Endothelial cell of umbilical vein (primary cell): ENCODE results near the gene COL26A1. TPM values are rescaled to one million over a fixed set of nuclear protein-coding genes. Genes with fewer than 3 reads are reported as not detected.
A peak's percentile ranks its signal among the peaks of the same experiment; 100 is the strongest.

ENCODE experiments used
- BruUV-seq: library from RNA; stranded (reverse); fragments of 400-500 nt; replicated peaks from 2 replicates; lab custom pipeline; 2021; lab: Mats Ljungman, UMichigan
- CTCF ChIA-PET: fragments of 300-600, 350-600 bp; sonication (Branson Sonifier 250); formaldehyde crosslinking; loops from one replicate; lab custom pipeline; 2021; ENCODE audit warnings: antibody characterized with exemption, inconsistent platforms; lab: Charles Lee
- POLR2A ChIA-PET: fragments of 300-600, 350-600 bp; sonication (Branson Sonifier 250); formaldehyde crosslinking; loops from one replicate; lab custom pipeline; 2021; ENCODE audit warnings: antibody characterized with exemption, inconsistent platforms; lab: Charles Lee
- DNase-seq: peaks from one replicate; pipeline ENCODE4 v3.0.0-alpha.2; 2011; ENCODE audit warnings: low read depth, low spot score
- FAIRE-seq: peaks from 2 replicates; lab custom pipeline; 2011; peaks lifted over from hg19 to GRCh38; lab: Jason Lieb, UNC
- H2AFZ ChIP-seq: 2 replicates; pipeline ENCODE4 v1.6.0; 2012; ENCODE audit warnings: low read depth, low read length, control low read depth, inconsistent platforms
- H3K27ac ChIP-seq: 2 replicates; pipeline ENCODE4 v1.5.1; 2011; ENCODE audit warnings: low read depth, mild to moderate bottlenecking, control low read depth, low read length, moderate library complexity; ENCODE audit not compliant: insufficient read depth
- H3K27me3 ChIP-seq, 2 experiments: 2 replicates each; pipeline versions ENCODE4 v1.6.0 to v1.6.1; 2011; ENCODE audit warnings: low read length in 2 of 2, mixed read lengths in 1 of 2; ENCODE audit not compliant: control insufficient read depth in 2 of 2, insufficient read depth in 2 of 2
- H3K36me3 ChIP-seq, 2 experiments: 2 replicates in 1 of 2; 3 replicates in 1 of 2; pipeline ENCODE4 v1.5.1; 2011; ENCODE audit warnings: low read length in 2 of 2, mild to moderate bottlenecking in 1 of 2, moderate library complexity in 1 of 2; ENCODE audit not compliant: control insufficient read depth in 2 of 2, insufficient read depth in 2 of 2; ENCODE audit errors: extremely low read depth in 1 of 2
- H3K4me1 ChIP-seq: 3 replicates; pipeline ENCODE4 v1.5.1; 2011; ENCODE audit warnings: mild to moderate bottlenecking, low read length; ENCODE audit not compliant: control insufficient read depth, insufficient read depth; ENCODE audit errors: extremely low read depth
- H3K4me2 ChIP-seq: 2 replicates; pipeline ENCODE4 v1.6.1; 2011; ENCODE audit warnings: low read length, control low read depth, mixed read lengths; ENCODE audit not compliant: insufficient read depth
- H3K4me3 ChIP-seq, 3 experiments: fragments of 200-600 bp in 1 of 3; sonication (generic), shearing (Covaris generic) in 1 of 3; replicated peaks in 1 of 3; 2 replicates each; pipeline ENCODE4 v1.5.1; 2011 to 2016; ENCODE audit warnings: control low read depth in 3 of 3, low read length in 3 of 3, mild to moderate bottlenecking in 2 of 3, inconsistent platforms in 1 of 3, low read depth in 1 of 3, moderate library complexity in 1 of 3; ENCODE audit not compliant: insufficient read depth in 1 of 3
- H3K79me2 ChIP-seq: 2 replicates; pipeline ENCODE4 v1.6.0; 2012; ENCODE audit warnings: low read length, inconsistent platforms; ENCODE audit not compliant: control insufficient read depth, insufficient read depth
- H3K9ac ChIP-seq: replicated peaks from 2 replicates; pipeline ENCODE3; 2011; ENCODE audit warnings: low read length, control low read depth; ENCODE audit not compliant: insufficient read depth; ENCODE audit errors: extremely low read depth
- H3K9me1 ChIP-seq: replicated peaks from 3 replicates; pipeline ENCODE4 v1.6.0; 2011; ENCODE audit warnings: mild to moderate bottlenecking, low read length; ENCODE audit not compliant: control insufficient read depth, insufficient read depth; ENCODE audit errors: extremely low read depth
- H3K9me3 ChIP-seq: replicated peaks from 2 replicates; pipeline ENCODE4 v1.5.1; 2012; ENCODE audit warnings: low read length, inconsistent platforms; ENCODE audit not compliant: control insufficient read depth, insufficient read depth
- H4K20me1 ChIP-seq: replicated peaks from 2 replicates; pipeline ENCODE3; 2011; ENCODE audit warnings: mild to moderate bottlenecking, low read length; ENCODE audit not compliant: control insufficient read depth, insufficient read depth; ENCODE audit errors: extremely low read depth
- CTCF ChIP-seq, 2 donors: IDR thresholded peaks; 1 replicate in 1 of 2; 2 replicates in 1 of 2; pipeline ENCODE4 v1.5.1; 2011; ENCODE audit warnings: low read length in 2 of 2, mild to moderate bottlenecking in 2 of 2, moderate library complexity in 2 of 2, control low read depth in 1 of 2, inconsistent platforms in 1 of 2, low read depth in 1 of 2; ENCODE audit not compliant: insufficient read depth in 1 of 2; ENCODE audit errors: extremely low read depth in 1 of 2
- EZH2 ChIP-seq: IDR thresholded peaks from 2 replicates; pipeline ENCODE4 v1.6.1; 2012; ENCODE audit warnings: borderline replicate concordance, low read depth, mild to moderate bottlenecking, moderate library complexity, low read length, inconsistent platforms; ENCODE audit not compliant: severe bottlenecking
- FOS ChIP-seq: IDR thresholded peaks from 2 replicates; pipeline ENCODE4 v1.6.1; 2011; ENCODE audit warnings: mild to moderate bottlenecking, low read length, moderate library complexity, borderline replicate concordance; ENCODE audit not compliant: insufficient read depth
- GATA2 ChIP-seq: IDR thresholded peaks from 2 replicates; pipeline ENCODE4 v1.7.0; 2011; ENCODE audit warnings: low read depth, mild to moderate bottlenecking, moderate library complexity, mixed read lengths, low read length; ENCODE audit not compliant: insufficient read length, insufficient read depth
- JUN ChIP-seq: IDR thresholded peaks from 2 replicates; pipeline ENCODE4 v1.6.1; 2011; ENCODE audit warnings: borderline replicate concordance, low read depth; ENCODE audit not compliant: insufficient read length, insufficient read depth
- MAX ChIP-seq: IDR thresholded peaks from 2 replicates; pipeline ENCODE4 v1.6.1; 2011; ENCODE audit not compliant: insufficient read depth, insufficient read length
- MYC ChIP-seq: IDR thresholded peaks from one replicate; pipeline ENCODE4 v1.6.1; 2011; ENCODE audit warnings: mild to moderate bottlenecking, low read depth, low read length
- POLR2A ChIP-seq: IDR thresholded peaks from 2 replicates; pipeline ENCODE4 v1.6.1; 2012; ENCODE audit warnings: low read depth, mild to moderate bottlenecking, control low read depth, low read length
- POLR2AphosphoS5 ChIP-seq: IDR thresholded peaks from 2 replicates; pipeline ENCODE4 v1.6.1; 2012; ENCODE audit warnings: low read depth, mild to moderate bottlenecking, control low read depth, low read length, moderate library complexity; ENCODE audit not compliant: insufficient read depth
- dilution Hi-C: fragments of 300-500 bp; cut with MboI; formaldehyde crosslinking; loops from one replicate; pipeline ENCODE4 v1.15.0; 2019; ENCODE audit warnings: low sequenced_read_pairs; ENCODE audit not compliant: extremely low pct_ligation_motif_present
- intact Hi-C: fragments of 100-400 bp; cut with micrococcal nuclease; formaldehyde crosslinking; loops from one replicate; pipeline ENCODE4 v1.10.0; 2022
- polyA plus RNA-seq, 4 experiments: library from polyadenylated mRNA; depleted of rRNA in 3 of 4; stranded (reverse) in 3 of 4; unstranded in 1 of 4; fragments of >200 nt; gene quantifications; 2 replicates each; pipeline versions ENCODE4 v1.2.1 to v1.2.3, GENCODE V29; 2011 to 2012; ENCODE audit warnings: missing spikeins in 1 of 4
- total RNA-seq: library from RNA; stranded (reverse); gene quantifications from 2 replicates; pipeline ENCODE4 v1.2.3, GENCODE V29; 2021

The COL26A1 gene
- total and polyA plus RNA-seq, 2 donors (not counting 3 experiments of a cell fraction or from before 2014, with no cell fraction given): not detected

DNA sequence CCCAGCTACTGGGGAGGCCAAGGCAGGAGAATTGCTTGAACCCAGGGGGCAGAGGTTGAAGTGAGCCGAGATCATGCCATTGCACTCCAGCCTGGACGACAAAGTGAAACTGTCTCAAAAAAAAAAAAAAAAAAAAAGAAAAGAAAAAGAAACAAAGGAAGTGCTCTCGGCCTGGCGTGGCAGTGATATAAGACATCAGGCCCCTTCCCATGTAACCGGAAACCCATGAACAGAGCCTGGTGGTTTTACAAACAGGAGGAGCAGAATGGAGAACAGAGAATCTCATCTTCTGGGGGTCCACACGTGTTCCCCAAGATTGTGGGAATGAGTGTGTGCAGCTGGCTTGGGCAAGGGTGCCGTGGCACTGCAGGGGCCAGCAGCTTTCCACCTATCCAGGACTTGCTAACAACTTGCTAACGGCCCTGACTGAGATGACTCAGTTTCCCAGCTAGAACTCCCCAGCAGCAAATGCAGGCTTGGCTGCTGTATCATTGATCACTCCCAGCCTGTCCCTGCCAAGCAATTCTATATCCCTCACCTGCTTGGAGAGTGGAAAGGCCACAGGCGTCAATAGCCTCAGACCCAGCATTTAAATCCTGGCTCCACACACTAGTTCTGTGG is 103.0 kb downstream of the COL26A1 start:
- Histone ChIP-seq H3K9ac (no peak overlapping the region), H2AFZ (peak overlapping the region; percentile 75), H3K9me1 (no peaks in the 10 kb centered on the region), H3K9me3 (no peaks in the 10 kb centered on the region), H3K4me3 (no peak overlapping the region), H3K27ac (no peak overlapping the region), H3K4me1 (no peaks in the 10 kb centered on the region), H3K4me2 (no peak overlapping the region), H4K20me1 (no peaks in the 10 kb centered on the region), H3K27me3 (no peaks in the 10 kb centered on the region), H3K79me2 (no peaks in the 10 kb centered on the region), H3K36me3 (no peaks in the 10 kb centered on the region)
- CTCF ChIA-PET: no interaction called here
- BruUV-seq: no TSS peak
- TF ChIP-seq POLR2AphosphoS5 (no peak), MYC (no peak), EZH2 (no peak), POLR2A (no peak), FOS (no peak)
- intact Hi-C loops: no loop called here
- FAIRE-seq (peak; percentile 46), DNase-seq (peak; percentile 48)
- dilution Hi-C loops: no loop called here
- POLR2A ChIA-PET: no interaction called here

- Histone ChIP-seq H3K9me1 (no peaks in the 10 kb centered on the region), H3K27me3 (no peaks in the 10 kb centered on the region), H3K4me3 (no peak overlapping the region), H4K20me1 (no peaks in the 10 kb centered on the region), H3K36me3 (no peaks in the 10 kb centered on the region), H3K9ac (no peak overlapping the region), H3K4me1 (no peaks in the 10 kb centered on the region), H3K4me2 (no peak overlapping the region), H3K79me2 (no peaks in the 10 kb centered on the region), H2AFZ (no peak overlapping the region), H3K27ac (no peak overlapping the region), H3K9me3 (no peaks in the 10 kb centered on the region)
- dilution Hi-C loops (no loop called here), intact Hi-C loops (no loop called here)
- ChIA-PET POLR2A (no interaction called here), CTCF (no interaction called here)
- DNase-seq (no peak), FAIRE-seq (no peak)
- TF ChIP-seq GATA2 (no peak), FOS (no peak), CTCF (IDR thresholded peaks at IDR 0.05; ENCODE audit: extremely low read depth in 1 of 2, insufficient read depth in 1 of 2, low read depth in 1 of 2, low read length in 2 of 2) (no peak), MYC (no peak), POLR2AphosphoS5 (no peak), POLR2A (no peak), MAX (no peak), JUN (no peak), EZH2 (no peak)
- no TSS peak for BruUV-seq
Observed at GRCh38 chr7:101466871-101467270, 104.2 kb downstream of the COL26A1 start.
